ENCODE measurements around the gene CCDC47. TPM values are rescaled to one million over a fixed set of nuclear protein-coding genes. Genes with fewer than 3 reads are reported as not detected.

CCDC47 gene
- total and polyA plus RNA-seq, 2 donors (not counting 1 experiment from before 2014, with no cell fraction given) = 7.4 to 39.7 TPM

DNA sequence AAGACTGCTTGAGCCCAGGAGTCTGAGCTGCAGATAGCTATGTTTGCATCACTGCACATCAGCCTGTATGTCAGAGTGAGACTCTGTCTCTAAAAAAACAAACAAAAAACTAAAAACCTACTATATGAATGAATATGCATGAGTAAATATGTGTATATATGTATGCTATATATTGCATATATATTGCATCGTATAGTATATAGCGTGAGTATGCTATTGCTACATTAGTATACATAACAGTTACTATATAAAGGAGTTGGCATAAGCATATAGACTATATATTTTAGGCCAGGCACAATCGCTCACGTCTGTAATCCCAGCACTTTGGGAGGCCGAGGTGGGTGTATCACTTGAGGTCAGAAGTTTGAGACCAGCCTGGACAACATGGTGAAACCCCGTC lies 16.7 kb upstream of the CCDC47 start:
- H3K27me3 Mint-ChIP-seq = no peaks in the 10 kb centered on the region
- peaks cover 37% of the 10 kb centered on the region for H4K20me1 ChIP-seq (ENCODE audit: control insufficient read depth, insufficient read depth, low read length, poor library complexity, severe bottlenecking)
- peaks cover 4% of the 10 kb centered on the region for H3K4me1 Mint-ChIP-seq
- ATAC-seq (ENCODE audit: low read depth) (no peak), DNase-seq (no peak)
- H3K9me3 Mint-ChIP-seq (ENCODE audit: insufficient read depth) = no peaks in the 10 kb centered on the region
- no peaks in the 10 kb centered on the region for H3K4me1 ChIP-seq (ENCODE audit: control insufficient read depth in 2 of 2, insufficient read depth in 2 of 2, low read length in 2 of 2)
- no peak overlapping the region for H2AFZ ChIP-seq (ENCODE audit: insufficient read depth, low read depth, low read length, poor library complexity, severe bottlenecking)
- TF ChIP-seq EZH2 (IDR thresholded peaks at IDR 0.05; ENCODE audit: borderline replicate concordance, insufficient read depth, low read depth, low read length, poor library complexity, severe bottlenecking) (no peak), CTCF (IDR thresholded peaks at IDR 0.05) (no peak)
- H3K4me3 Mint-ChIP-seq = no peak overlapping the region
- no peak overlapping the region for H3K4me3 ChIP-seq (ENCODE audit: control extremely low read depth in 1 of 5, extremely low read depth in 1 of 5, insufficient read depth in 1 of 5, low read depth in 2 of 5, low read length in 4 of 5)
- H3K9ac ChIP-seq (ENCODE audit: low read length) = no peak overlapping the region
- no peak overlapping the region for H3K4me2 ChIP-seq (replicated peaks; ENCODE audit: low read depth, low read length, poor library complexity, severe bottlenecking)
- no peaks in the 10 kb centered on the region for H3K27me3 ChIP-seq (replicated peaks in 1 of 4; ENCODE audit: control extremely low read depth in 1 of 4, control insufficient read depth in 3 of 4, insufficient read depth in 4 of 4, low read length in 3 of 4)
- peaks cover 10 to 69% of the 10 kb centered on the region in 2 experiments for H3K36me3 ChIP-seq (replicated peaks in 1 of 2; ENCODE audit: control extremely low read depth in 1 of 2, control insufficient read depth in 1 of 2, extremely low read depth in 1 of 2, insufficient read depth in 2 of 2, low read length in 1 of 2)
- POLR2A ChIA-PET = no interaction called here
- no peaks in the 10 kb centered on the region for H3K9me3 ChIP-seq (ENCODE audit: control extremely low read depth in 1 of 3, control insufficient read depth in 2 of 3, insufficient read depth in 1 of 3, low read length in 2 of 3)
- H3K27ac ChIP-seq (ENCODE audit: low read length in 2 of 2) = no peak overlapping the region
- no peak overlapping the region for H3K27ac Mint-ChIP-seq
- CTCF ChIA-PET = no interaction called here
- intact Hi-C loops (cut with micrococcal nuclease) = no loop called here
- 100% methylated on average over 2 of the region's 6 CpGs for WGBS (ENCODE audit: insufficient coverage)
- peaks cover 75% of the 10 kb centered on the region for H3K79me2 ChIP-seq (ENCODE audit: control insufficient read depth, insufficient read depth, low read length)

DNA sequence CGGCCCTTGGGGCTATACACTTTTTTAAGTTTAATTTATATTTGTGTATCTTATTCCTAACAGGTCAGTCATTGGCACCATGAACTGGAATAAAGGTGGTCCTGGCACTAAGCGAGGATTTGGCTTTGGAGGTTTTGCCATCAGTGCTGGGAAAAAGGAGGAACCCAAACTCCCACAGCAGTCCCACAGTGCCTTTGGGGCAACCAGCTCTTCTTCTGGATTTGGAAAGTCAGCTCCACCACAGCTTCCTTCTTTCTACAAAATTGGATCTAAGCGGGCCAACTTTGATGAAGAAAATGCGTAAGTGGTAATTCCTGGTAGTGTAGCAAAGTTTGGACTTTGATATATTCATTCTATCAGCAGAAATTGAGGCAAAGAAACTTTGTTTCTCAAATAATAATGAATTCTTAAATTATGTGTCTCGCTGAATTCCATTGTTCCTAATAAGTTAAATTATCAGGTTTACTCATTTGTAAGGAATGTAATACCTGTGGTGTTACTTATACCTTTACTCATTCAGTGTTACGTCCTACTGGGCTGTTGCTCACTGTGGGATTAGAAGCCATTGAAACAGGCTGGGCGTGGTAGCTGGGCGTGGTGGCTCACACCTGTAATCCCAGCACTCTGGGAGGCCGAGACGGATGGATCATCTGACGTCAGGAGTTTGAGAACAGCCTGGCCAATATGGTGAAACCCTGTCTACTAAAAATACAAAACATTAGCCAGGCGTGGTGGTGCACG lies 13.7 kb upstream of the CCDC47 start:
- Mint-ChIP-seq H3K27me3 (no peaks in the 10 kb centered on the region), H3K27ac (no peak overlapping the region), H3K9me3 (ENCODE audit: insufficient read depth) (no peaks in the 10 kb centered on the region), H3K4me1 (peaks cover 20% of the 10 kb centered on the region), H3K4me3 (no peak overlapping the region)
- H3K36me3 ChIP-seq (replicated peaks in 1 of 2; ENCODE audit: control extremely low read depth in 1 of 2, control insufficient read depth in 1 of 2, extremely low read depth in 1 of 2, insufficient read depth in 2 of 2, low read length in 1 of 2) = peaks cover 9 to 63% of the 10 kb centered on the region in 2 experiments
- H3K4me3 ChIP-seq (ENCODE audit: control extremely low read depth in 1 of 5, extremely low read depth in 1 of 5, insufficient read depth in 1 of 5, low read depth in 2 of 5, low read length in 4 of 5) = no peak overlapping the region
- H3K9ac ChIP-seq (ENCODE audit: low read length) = no peak overlapping the region
- no peak overlapping the region for H2AFZ ChIP-seq (ENCODE audit: insufficient read depth, low read depth, low read length, poor library complexity, severe bottlenecking)
- H3K9me3 ChIP-seq (ENCODE audit: control extremely low read depth in 1 of 3, control insufficient read depth in 2 of 3, insufficient read depth in 1 of 3, low read length in 2 of 3) = no peaks in the 10 kb centered on the region
- H3K27ac ChIP-seq (ENCODE audit: low read length in 2 of 2) = no peak overlapping the region
- WGBS (ENCODE audit: insufficient coverage) = 100% methylated on average over 6 of the region's 13 CpGs
- TF ChIP-seq EZH2 (IDR thresholded peaks at IDR 0.05; ENCODE audit: borderline replicate concordance, insufficient read depth, low read depth, low read length, poor library complexity, severe bottlenecking) = no peak
- no peak for TF ChIP-seq CTCF (IDR thresholded peaks at IDR 0.05)
- DNase-seq = no peak
- H3K4me1 ChIP-seq (ENCODE audit: control insufficient read depth in 2 of 2, insufficient read depth in 2 of 2, low read length in 2 of 2) = peaks cover 0 to 6% of the 10 kb centered on the region in 2 donors
- no peak for ATAC-seq (ENCODE audit: low read depth)
- no peak overlapping the region for H3K4me2 ChIP-seq (replicated peaks; ENCODE audit: low read depth, low read length, poor library complexity, severe bottlenecking)
- peaks cover 48% of the 10 kb centered on the region for H4K20me1 ChIP-seq (ENCODE audit: control insufficient read depth, insufficient read depth, low read length, poor library complexity, severe bottlenecking)
- ChIA-PET CTCF (interaction anchor here (1.6 kb wide), 1 partner anchor 362 kb away, joined by 4 read pairs; no protein-coding TSS in a partner anchor), POLR2A (no interaction called here)
- no peaks in the 10 kb centered on the region for H3K27me3 ChIP-seq (replicated peaks in 1 of 4; ENCODE audit: control extremely low read depth in 1 of 4, control insufficient read depth in 3 of 4, insufficient read depth in 4 of 4, low read length in 3 of 4)
- intact Hi-C loops (cut with micrococcal nuclease) = no loop called here
- peaks cover 90% of the 10 kb centered on the region for H3K79me2 ChIP-seq (ENCODE audit: control insufficient read depth, insufficient read depth, low read length)

Measured in B cell (primary cell).